GM23338 (cell line): ENCODE results near the gene IRF6.

Experiments
- CTCF ChIP-seq, 2 experiments: fragments of 200-600 bp in 1 of 2; sonication (generic) in 1 of 2; conservative IDR thresholded peaks; 2 replicates each; pipeline versions ENCODE4 v1.5.1 to v1.6.1; 2016 to 2017; ENCODE audit warnings: antibody characterized with exemption in 2 of 2, low read depth in 2 of 2, mild to moderate bottlenecking in 2 of 2, moderate library complexity in 1 of 2
- EZH2 ChIP-seq: fragments of 200-600 bp; sonication (generic); IDR thresholded peaks from one replicate; pipeline ENCODE4 v1.8.0; 2017; ENCODE audit warnings: antibody characterized with exemption, mild to moderate bottlenecking, low read depth; ENCODE audit not compliant: unreplicated experiment
- EZH2phosphoT487 ChIP-seq: fragments of 200-600 bp; sonication (generic); IDR thresholded peaks from one replicate; pipeline ENCODE4 v1.8.1; 2018; ENCODE audit warnings: antibody characterized with exemption; ENCODE audit not compliant: unreplicated experiment
- NANOG ChIP-seq: IDR thresholded peaks from 2 replicates; pipeline ENCODE4 v1.6.1; 2016; ENCODE audit warnings: antibody characterized with exemption, borderline replicate concordance
- REST ChIP-seq: IDR thresholded peaks from one replicate; pipeline ENCODE4 v1.6.1; 2018; ENCODE audit warnings: antibody characterized with exemption; ENCODE audit not compliant: unreplicated experiment

- TF ChIP-seq EZH2 (no peak), CTCF (conservative IDR thresholded peaks at IDR 0.05; ENCODE audit: low read depth in 2 of 2) (no peak), NANOG (no peak), EZH2phosphoT487 (no peak), REST (no peak)
Measured at GRCh38 chr1:209820986-209821385, 15.0 kb upstream of the IRF6 start.
